ENCODE results near the gene PCBD1. TPM values are rescaled to one million over a fixed set of nuclear protein-coding genes. Genes with fewer than 3 reads are reported as not detected.

Gene PCBD1
- total RNA-seq, 2 experiments from 2014 or later, result 37.2 to 38.6 TPM

- no peak for DNase-seq
- H3K4me3 Mint-ChIP-seq, result peak overlapping the region; percentile 80
- no peaks in the 10 kb centered on the region for H3K27me3 Mint-ChIP-seq
- peaks cover 11% of the 10 kb centered on the region for H3K36me3 Mint-ChIP-seq (ENCODE audit: low read depth)
- POLR2A ChIA-PET, result interaction anchor here (0.7 to 1.4 kb wide), 4 partner anchors 8 to 909 kb away, joined by 3 to 4 read pairs (median 3); no protein-coding TSS in a partner anchor
- no peaks in the 10 kb centered on the region for H3K9me3 Mint-ChIP-seq
- peak overlapping the region; percentile 76 for H3K27ac Mint-ChIP-seq
- H3K4me1 Mint-ChIP-seq, result peaks cover 16% of the 10 kb centered on the region
- CTCF ChIA-PET, result interaction anchor here (0.5 to 1.0 kb wide), 3 partner anchors 8 to 655 kb away, joined by 3 read pairs; no protein-coding TSS in a partner anchor
These were observed 1.3 kb downstream of the PCBD1 start for GRCh38 chr10:70886921-70887665.

- ChIA-PET POLR2A (interaction anchor here (1.0 to 1.4 kb wide), 2 partner anchors 22 to 69 kb away, joined by 3 to 4 read pairs; no protein-coding TSS in a partner anchor), CTCF (interaction anchor here (0.5 kb wide), 1 partner anchor 655 kb away, joined by 3 read pairs; no protein-coding TSS in a partner anchor)
- H3K4me1 Mint-ChIP-seq, result peaks cover 16% of the 10 kb centered on the region
- no peaks in the 10 kb centered on the region for H3K9me3 Mint-ChIP-seq
- H3K27ac Mint-ChIP-seq, result no peak overlapping the region
- H3K27me3 Mint-ChIP-seq, result no peaks in the 10 kb centered on the region
- DNase-seq, result no peak
- H3K36me3 Mint-ChIP-seq (ENCODE audit: low read depth), result peaks cover 11% of the 10 kb centered on the region
- no peak overlapping the region for H3K4me3 Mint-ChIP-seq
These were observed 2.1 kb downstream of the PCBD1 start for GRCh38 chr10:70885931-70886903.

GRCh38 chr10:70885481-70885880 is 2.9 kb downstream of the PCBD1 start:
- H3K27ac Mint-ChIP-seq, result no peak overlapping the region
- ChIA-PET POLR2A (no interaction called here), CTCF (no interaction called here)
- no peak for DNase-seq
- H3K27me3 Mint-ChIP-seq, result no peaks in the 10 kb centered on the region
- no peak overlapping the region for H3K4me3 Mint-ChIP-seq
- H3K9me3 Mint-ChIP-seq, result no peaks in the 10 kb centered on the region
- peaks cover 16% of the 10 kb centered on the region for H3K4me1 Mint-ChIP-seq
- peaks cover 11% of the 10 kb centered on the region for H3K36me3 Mint-ChIP-seq (ENCODE audit: low read depth)

GRCh38 chr10:70884741-70885140 is 3.6 kb downstream of the PCBD1 start:
- H3K36me3 Mint-ChIP-seq (ENCODE audit: low read depth), result peaks cover 11% of the 10 kb centered on the region
- no peaks in the 10 kb centered on the region for H3K9me3 Mint-ChIP-seq
- CTCF ChIA-PET, result interaction anchor here (1.0 kb wide), 1 partner anchor 18 kb away, joined by 5 read pairs; no protein-coding TSS in a partner anchor
- H3K27ac Mint-ChIP-seq, result no peak overlapping the region
- no peak overlapping the region for H3K4me3 Mint-ChIP-seq
- H3K27me3 Mint-ChIP-seq, result no peaks in the 10 kb centered on the region
- no peak for DNase-seq
- H3K4me1 Mint-ChIP-seq, result peaks cover 18% of the 10 kb centered on the region
- POLR2A ChIA-PET, result no interaction called here

GRCh38 chr10:70880077-70880534 is 8.3 kb downstream of the PCBD1 start:
- Mint-ChIP-seq H3K4me1 (peaks cover 5% of the 10 kb centered on the region), H3K36me3 (ENCODE audit: low read depth) (peaks cover 16% of the 10 kb centered on the region), H3K27me3 (no peaks in the 10 kb centered on the region), H3K9me3 (no peaks in the 10 kb centered on the region), H3K4me3 (no peak overlapping the region), H3K27ac (no peak overlapping the region)
- POLR2A ChIA-PET, result no interaction called here
- DNase-seq, result peak; percentile 77
- CTCF ChIA-PET, result interaction anchor here (3.0 to 3.2 kb wide), 2 partner anchors 63 to 330 kb away, joined by 11 to 18 read pairs; partner anchors contain the start of gene SGPL1

GRCh38 chr10:70879207-70879606 is 9.2 kb downstream of the PCBD1 start:
- POLR2A ChIA-PET, result interaction anchor here (1.0 kb wide), 1 partner anchor 9 kb away, joined by 3 read pairs; no protein-coding TSS in a partner anchor

GRCh38 chr10:70874061-70874460 is 14.3 kb downstream of the PCBD1 start:
- Mint-ChIP-seq H3K27ac (no peak overlapping the region), H3K4me1 (peaks cover under 1% of the 10 kb centered on the region), H3K9me3 (no peaks in the 10 kb centered on the region), H3K27me3 (no peaks in the 10 kb centered on the region), H3K36me3 (ENCODE audit: low read depth) (peaks cover 4% of the 10 kb centered on the region), H3K4me3 (no peak overlapping the region)
- DNase-seq, result no peak
- POLR2A ChIA-PET, result interaction anchor here (0.6 kb wide), 1 partner anchor 15 kb away, joined by 3 read pairs; the partner anchor contains the start of gene PCBD1
- CTCF ChIA-PET, result no interaction called here

More at GRCh38 chr10:70879207-70879606, 9.2 kb downstream of the PCBD1 start:
- Mint-ChIP-seq H3K9me3 (no peaks in the 10 kb centered on the region), H3K4me3 (no peak overlapping the region), H3K36me3 (ENCODE audit: low read depth) (peaks cover 11% of the 10 kb centered on the region), H3K27ac (no peak overlapping the region), H3K27me3 (no peaks in the 10 kb centered on the region), H3K4me1 (peaks cover 5% of the 10 kb centered on the region)
- DNase-seq, result no peak
- CTCF ChIA-PET, result interaction anchor here (0.8 to 3.0 kb wide), 5 partner anchors 8 to 330 kb away, joined by 3 to 11 read pairs (median 5); partner anchors contain the start of gene SGPL1

- H3K36me3 Mint-ChIP-seq (ENCODE audit: low read depth), result peaks cover 2% of the 10 kb centered on the region
- POLR2A ChIA-PET, result no interaction called here
These were observed 16.1 kb downstream of the PCBD1 start for GRCh38 chr10:70872291-70872690.

GRCh38 chr10:70866424-70866823 is 21.9 kb downstream of the PCBD1 start:
- Mint-ChIP-seq H3K9me3 (no peaks in the 10 kb centered on the region), H3K36me3 (ENCODE audit: low read depth) (peaks cover 9% of the 10 kb centered on the region), H3K4me3 (no peak overlapping the region), H3K27ac (no peak overlapping the region), H3K27me3 (no peaks in the 10 kb centered on the region), H3K4me1 (peaks cover 22% of the 10 kb centered on the region)
- ChIA-PET CTCF (no interaction called here), POLR2A (no interaction called here)
- DNase-seq, result no peak

More at GRCh38 chr10:70872291-70872690, 16.1 kb downstream of the PCBD1 start:
- H3K4me3 Mint-ChIP-seq, result no peak overlapping the region
- DNase-seq, result no peak
- no peaks in the 10 kb centered on the region for H3K9me3 Mint-ChIP-seq
- no peaks in the 10 kb centered on the region for H3K4me1 Mint-ChIP-seq
- no peak overlapping the region for H3K27ac Mint-ChIP-seq
- no peaks in the 10 kb centered on the region for H3K27me3 Mint-ChIP-seq
- CTCF ChIA-PET, result interaction anchor here (0.5 kb wide), 1 partner anchor 51 kb away, joined by 4 read pairs; no protein-coding TSS in a partner anchor

GRCh38 chr10:70864935-70865334 is 23.4 kb downstream of the PCBD1 start:
- CTCF ChIA-PET, result no interaction called here

GRCh38 chr10:70863470-70864160 is 24.8 kb downstream of the PCBD1 start:
- H3K27me3 Mint-ChIP-seq, result no peaks in the 10 kb centered on the region
- H3K27ac Mint-ChIP-seq, result no peak overlapping the region
- ChIA-PET POLR2A (interaction anchor here (1.4 kb wide), 1 partner anchor 23 kb away, joined by 4 read pairs; no protein-coding TSS in a partner anchor), CTCF (interaction anchor here (1.3 kb wide), 1 partner anchor 15 kb away, joined by 3 read pairs; no protein-coding TSS in a partner anchor)
- no peak for DNase-seq
- peaks cover 22% of the 10 kb centered on the region for H3K4me1 Mint-ChIP-seq
- no peaks in the 10 kb centered on the region for H3K9me3 Mint-ChIP-seq
- peaks cover 25% of the 10 kb centered on the region for H3K36me3 Mint-ChIP-seq (ENCODE audit: low read depth)
- no peak overlapping the region for H3K4me3 Mint-ChIP-seq

More at GRCh38 chr10:70864935-70865334, 23.4 kb downstream of the PCBD1 start:
- POLR2A ChIA-PET, result interaction anchor here (0.6 to 1.4 kb wide), 2 partner anchors 22 to 48 kb away, joined by 3 to 4 read pairs; no protein-coding TSS in a partner anchor
- Mint-ChIP-seq H3K4me1 (peaks cover 22% of the 10 kb centered on the region), H3K27ac (no peak overlapping the region), H3K4me3 (no peak overlapping the region), H3K27me3 (no peaks in the 10 kb centered on the region), H3K36me3 (ENCODE audit: low read depth) (peaks cover 17% of the 10 kb centered on the region), H3K9me3 (no peaks in the 10 kb centered on the region)
- DNase-seq, result no peak

Measured in activated CD4-positive, alpha-beta memory T cell treated with anti-CD3 and anti-CD28 coated beads, Interleukin-2, amount 10 ng/mL, durations not matched to agents 7 days and 5 days (primary cell).